RPMI7951 (cell line): ENCODE results near the gene LUC7L. TPM values are rescaled to one million over a fixed set of nuclear protein-coding genes. Genes with fewer than 3 reads are reported as not detected.
"Not testable (repeated sequence)": the region's sequence is repeated elsewhere in the genome, so short reads cannot be mapped to it uniquely, and the experiment has no call there.

Experiments
- DNase-seq: peaks from one replicate; pipeline ENCODE4 v3.0.0-alpha.2; 2012; ENCODE audit warnings: low read depth
- total RNA-seq: library from RNA; depleted of rRNA; stranded (reverse); fragments of >200 nt; shearing (Covaris generic); gene quantifications from 2 replicates; pipeline ENCODE4 v1.2.3, GENCODE V29; 2014

Gene LUC7L
- total RNA-seq, 1 experiment from 2014 or later = 16.8 TPM

GRCh38 chr16:165539-166374 lies 63.5 kb downstream of the LUC7L start, which contains the start of gene HBM:
Gene HBM (plus strand): TSS chr16:165978. CDS start chr16:165998, 20 bp downstream.
- no peak for DNase-seq

- DNase-seq = no peak
Measured at GRCh38 chr16:164827-165538, 64.3 kb downstream of the LUC7L start.

GRCh38 chr16:164134-164823 lies 65.0 kb downstream of the LUC7L start:
- DNase-seq = not testable (repeated sequence)

- not testable (repeated sequence) for DNase-seq
Measured at GRCh38 chr16:163696-164095, 65.6 kb downstream of the LUC7L start.

- not testable (repeated sequence) for DNase-seq
Measured at GRCh38 chr16:163139-163538, 66.1 kb downstream of the LUC7L start.

GRCh38 chr16:162271-162991 lies 66.8 kb downstream of the LUC7L start:
- DNase-seq = no peak

GRCh38 chr16:160691-161190 lies 68.5 kb downstream of the LUC7L start:
- no peak for DNase-seq

GRCh38 chr16:160242-160641 lies 69.0 kb downstream of the LUC7L start:
- not testable (repeated sequence) for DNase-seq

GRCh38 chr16:159136-159849 lies 70.0 kb downstream of the LUC7L start:
- DNase-seq = no peak

- DNase-seq = no peak
Measured at GRCh38 chr16:155031-155398, 74.2 kb downstream of the LUC7L start.

- peak; percentile 24 for DNase-seq
Measured at GRCh38 chr16:154217-155030, 74.8 kb downstream of the LUC7L start.

- DNase-seq = not testable (repeated sequence)
Measured at GRCh38 chr16:153550-154216, 75.6 kb downstream of the LUC7L start.

GRCh38 chr16:153129-153521 lies 76.1 kb downstream of the LUC7L start:
- DNase-seq = not testable (repeated sequence)

GRCh38 chr16:152141-153128 lies 76.8 kb downstream of the LUC7L start, which contains the start of gene HBZ:
Gene HBZ (plus strand): TSS chr16:152644. CDS start chr16:152910, 266 bp downstream.
- DNase-seq = no peak

GRCh38 chr16:149024-149660 lies 80.1 kb downstream of the LUC7L start:
- peak; percentile 48 for DNase-seq

- DNase-seq = no peak
Measured at GRCh38 chr16:146646-147045, 82.6 kb downstream of the LUC7L start.

GRCh38 chr16:144797-145252 lies 84.4 kb downstream of the LUC7L start:
- DNase-seq = no peak
